Measurements from ENCODE around the gene GRIFIN.

Gene GRIFIN

GRCh38 chr7:2521952-2522591, 45.9 kb upstream of the GRIFIN start:
- DNase-seq = no peak
- TF ChIP-seq, protein P1, sequence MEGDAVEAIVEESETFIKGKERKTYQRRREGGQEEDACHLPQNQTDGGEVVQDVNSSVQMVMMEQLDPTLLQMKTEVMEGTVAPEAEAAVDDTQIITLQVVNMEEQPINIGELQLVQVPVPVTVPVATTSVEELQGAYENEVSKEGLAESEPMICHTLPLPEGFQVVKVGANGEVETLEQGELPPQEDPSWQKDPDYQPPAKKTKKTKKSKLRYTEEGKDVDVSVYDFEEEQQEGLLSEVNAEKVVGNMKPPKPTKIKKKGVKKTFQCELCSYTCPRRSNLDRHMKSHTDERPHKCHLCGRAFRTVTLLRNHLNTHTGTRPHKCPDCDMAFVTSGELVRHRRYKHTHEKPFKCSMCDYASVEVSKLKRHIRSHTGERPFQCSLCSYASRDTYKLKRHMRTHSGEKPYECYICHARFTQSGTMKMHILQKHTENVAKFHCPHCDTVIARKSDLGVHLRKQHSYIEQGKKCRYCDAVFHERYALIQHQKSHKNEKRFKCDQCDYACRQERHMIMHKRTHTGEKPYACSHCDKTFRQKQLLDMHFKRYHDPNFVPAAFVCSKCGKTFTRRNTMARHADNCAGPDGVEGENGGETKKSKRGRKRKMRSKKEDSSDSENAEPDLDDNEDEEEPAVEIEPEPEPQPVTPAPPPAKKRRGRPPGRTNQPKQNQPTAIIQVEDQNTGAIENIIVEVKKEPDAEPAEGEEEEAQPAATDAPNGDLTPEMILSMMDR (IDR thresholded peaks at IDR 0.05) = no peak
- no peak overlapping the region for H3K27ac Mint-ChIP-seq
- H3K27me3 Mint-ChIP-seq (ENCODE audit: low read depth, poor library complexity) = peaks cover 12% of the 10 kb centered on the region
- peak overlapping the region; percentile 76 for H3K4me3 Mint-ChIP-seq
- no peaks in the 10 kb centered on the region for H3K36me3 Mint-ChIP-seq (ENCODE audit: low read depth)
- H3K9me3 Mint-ChIP-seq = no peaks in the 10 kb centered on the region
- H3K4me1 Mint-ChIP-seq = peaks cover 48% of the 10 kb centered on the region

DNA sequence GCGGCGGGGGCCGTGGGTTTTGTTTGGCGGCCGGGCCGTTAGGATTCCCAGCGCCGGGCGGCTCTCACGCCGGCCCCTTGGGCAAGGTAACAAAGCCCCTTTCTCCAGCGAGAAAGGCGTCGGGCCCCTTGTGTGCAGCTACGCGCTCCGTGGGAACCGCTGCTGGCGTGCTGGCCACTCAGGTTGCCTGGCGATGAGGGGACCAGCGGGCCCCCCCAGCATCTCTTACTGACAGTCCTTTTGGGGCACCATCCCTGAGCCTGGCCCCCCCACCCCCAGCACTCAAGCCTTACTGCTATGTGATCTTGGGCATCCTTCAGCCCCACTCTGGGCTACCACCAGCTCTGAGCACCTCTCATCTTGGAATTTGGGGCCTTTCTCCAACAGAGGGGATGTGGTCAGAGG, 45.1 kb upstream of the GRIFIN start:
- TF ChIP-seq, protein P1 (IDR thresholded peaks at IDR 0.05) = no peak
- H3K27ac Mint-ChIP-seq = no peak overlapping the region
- H3K4me1 Mint-ChIP-seq = peaks cover 52% of the 10 kb centered on the region
- DNase-seq = no peak
- no peaks in the 10 kb centered on the region for H3K9me3 Mint-ChIP-seq
- peaks cover 14% of the 10 kb centered on the region for H3K27me3 Mint-ChIP-seq (ENCODE audit: low read depth, poor library complexity)
- no peaks in the 10 kb centered on the region for H3K36me3 Mint-ChIP-seq (ENCODE audit: low read depth)
- H3K4me3 Mint-ChIP-seq = peak overlapping the region; percentile 76

GRCh38 chr7:2520761-2521290, 44.6 kb upstream of the GRIFIN start:
- H3K9me3 Mint-ChIP-seq = no peaks in the 10 kb centered on the region
- TF ChIP-seq, protein P1 (IDR thresholded peaks at IDR 0.05) = no peak
- DNase-seq = no peak
- peaks cover 53% of the 10 kb centered on the region for H3K4me1 Mint-ChIP-seq
- no peak overlapping the region for H3K27ac Mint-ChIP-seq
- H3K27me3 Mint-ChIP-seq (ENCODE audit: low read depth, poor library complexity) = peaks cover 17% of the 10 kb centered on the region
- H3K36me3 Mint-ChIP-seq (ENCODE audit: low read depth) = no peaks in the 10 kb centered on the region
- H3K4me3 Mint-ChIP-seq = peak overlapping the region; percentile 85

DNA sequence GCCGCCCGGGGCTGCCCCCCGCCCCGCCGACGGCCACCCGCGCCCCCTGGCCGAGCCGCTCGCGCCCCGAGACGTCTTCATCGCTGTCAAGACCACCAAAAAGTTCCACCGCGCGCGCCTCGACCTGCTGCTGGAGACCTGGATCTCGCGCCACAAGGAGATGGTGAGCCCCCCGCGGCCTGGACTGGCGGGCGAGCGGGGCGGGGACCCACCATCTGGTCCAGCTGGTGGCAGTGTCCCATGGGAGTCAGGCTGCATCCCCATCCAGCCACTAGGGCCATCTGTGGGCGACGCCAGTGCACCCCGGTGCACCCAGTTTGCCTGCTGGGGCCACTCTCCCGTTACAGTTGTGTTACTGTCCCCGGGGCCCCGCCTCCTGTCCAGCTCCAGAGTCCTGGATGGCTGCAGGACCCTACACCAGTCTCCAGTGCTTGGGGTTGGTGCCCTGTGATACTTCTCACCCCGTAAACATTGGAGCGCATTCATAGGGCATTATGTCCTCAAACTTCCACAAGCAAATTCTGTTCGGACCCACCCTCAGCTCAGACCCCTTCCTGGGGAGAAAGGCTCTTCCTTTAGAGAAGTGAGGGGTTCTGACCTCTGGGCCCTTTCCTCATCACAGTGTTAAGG, 44.0 kb upstream of the GRIFIN start:
- H3K4me3 Mint-ChIP-seq = peak overlapping the region; percentile 85
- TF ChIP-seq, protein P1 (IDR thresholded peaks at IDR 0.05) = no peak
- H3K9me3 Mint-ChIP-seq = no peaks in the 10 kb centered on the region
- H3K36me3 Mint-ChIP-seq (ENCODE audit: low read depth) = no peaks in the 10 kb centered on the region
- no peak for DNase-seq
- H3K4me1 Mint-ChIP-seq = peaks cover 50% of the 10 kb centered on the region
- H3K27me3 Mint-ChIP-seq (ENCODE audit: low read depth, poor library complexity) = peaks cover 17% of the 10 kb centered on the region
- H3K27ac Mint-ChIP-seq = no peak overlapping the region

- TF ChIP-seq, protein P1 (IDR thresholded peaks at IDR 0.05) = no peak
- DNase-seq = peak; percentile 90
- H3K36me3 Mint-ChIP-seq (ENCODE audit: low read depth) = no peaks in the 10 kb centered on the region
- peak within 1 kb of the TSS; percentile 85 for H3K4me3 Mint-ChIP-seq
- H3K4me1 Mint-ChIP-seq = peaks cover 50% of the 10 kb centered on the region
- H3K27me3 Mint-ChIP-seq (ENCODE audit: low read depth, poor library complexity) = peaks cover 17% of the 10 kb centered on the region
- no peaks in the 10 kb centered on the region for H3K9me3 Mint-ChIP-seq
- no peak within 1 kb of the TSS for H3K27ac Mint-ChIP-seq
Measured at GRCh38 chr7:2519119-2519930, 43.1 kb upstream of the GRIFIN start, which contains the start of gene LFNG. Gene LFNG, plus strand, starts transcription at chr7:2519774. Its CDS starts 88 bp downstream, at chr7:2519862.
